Lung (tissue), 12 donors: Measurements from ENCODE around the gene TRIM47. TPM values are rescaled to one million over a fixed set of nuclear protein-coding genes. Genes with fewer than 3 reads are reported as not detected.
A peak's percentile ranks its signal among the peaks of the same experiment; 100 is the strongest.

Experiments
- ATAC-seq: fragments of 200-7000 bp; cut with Tn5 transposase; one replicate; pipeline ENCODE4 v1.9.1; 2020; ENCODE audit warnings: moderate number of reproducible peaks; ENCODE audit not compliant: insufficient read depth, low FRiP score
- DNase-seq, 3 donors: peaks; one replicate each; pipeline ENCODE4 v3.0.0-alpha.2; 2013 to 2017
- H3K27ac ChIP-seq, 2 donors: one replicate each; pipeline ENCODE4 v1.5.1; 2013; ENCODE audit warnings: mild to moderate bottlenecking in 2 of 2, moderate library complexity in 2 of 2, control low read depth in 1 of 2, inconsistent platforms in 1 of 2, low read depth in 1 of 2, low read length in 1 of 2
- H3K27me3 ChIP-seq, 3 donors: one replicate each; pipeline ENCODE4 v1.5.1; 2013; ENCODE audit warnings: low read length in 2 of 3; ENCODE audit not compliant: control insufficient read depth in 3 of 3, insufficient read depth in 3 of 3
- H3K36me3 ChIP-seq, 4 donors: one replicate each; pipeline ENCODE4 v1.5.1; 2013; ENCODE audit warnings: low read length in 4 of 4, mild to moderate bottlenecking in 1 of 4, moderate library complexity in 1 of 4; ENCODE audit not compliant: control insufficient read depth in 4 of 4, insufficient read depth in 4 of 4
- H3K4me1 ChIP-seq, 5 donors: one replicate each; pipeline ENCODE4 v1.5.1; 2013; ENCODE audit warnings: low read length in 5 of 5, mild to moderate bottlenecking in 2 of 5, moderate library complexity in 1 of 5; ENCODE audit not compliant: control insufficient read depth in 5 of 5, insufficient read depth in 5 of 5
- H3K4me3 ChIP-seq: one replicate; pipeline ENCODE4 v1.5.1; 2013; ENCODE audit warnings: mild to moderate bottlenecking, control low read depth, moderate library complexity
- H3K9ac ChIP-seq, 2 donors: one replicate each; pipeline ENCODE4 v1.5.1; 2013; ENCODE audit warnings: low read length in 2 of 2, control low read depth in 1 of 2; ENCODE audit not compliant: insufficient read depth in 1 of 2
- H3K9me3 ChIP-seq, 4 donors: one replicate each; pipeline ENCODE4 v1.5.1; 2013; ENCODE audit warnings: low read length in 3 of 4, mild to moderate bottlenecking in 1 of 4, moderate library complexity in 1 of 4; ENCODE audit not compliant: control insufficient read depth in 4 of 4, insufficient read depth in 3 of 4
- CTCF ChIP-seq: IDR thresholded peaks from 2 replicates; pipeline ENCODE4 v1.5.1; 2012; ENCODE audit warnings: mild to moderate bottlenecking; ENCODE audit errors: control extremely low read depth, extremely low read depth
- WGBS, 2 donors: extraction: QIAGEN DNeasy Blood & Tissue Kit; methylation state at CpG; one replicate each; pipeline ENCODE4 v1.1.7; 2013; 5-methylcytosine and 5-hydroxymethylcytosine counted together
- polyA plus RNA-seq, 2 donors: library from polyadenylated mRNA; stranded (reverse); fragments of 200-250 nt; gene quantifications; one replicate each; pipeline ENCODE4 v1.2.1, GENCODE V29; 2013
- total RNA-seq, 2 donors: library from RNA; depleted of rRNA in 1 of 2; stranded (reverse); fragments of >200 nt in 1 of 2; gene quantifications; one replicate each; pipeline ENCODE4 v1.2.1, GENCODE V29; 2014 to 2021
- donor health status: control.
- donor health status: control.
- donor health status: Bipolar disorder and iron deficiency.
- donor health status: healthy.
- donor health status: DM: yes; HTN: yes; CAD: no.

TRIM47 gene
- total and polyA plus RNA-seq, 4 donors: 22.9 to 78.3 (median 28.0) TPM

GRCh38 chr17:75842963-75843576, 35.3 kb downstream of the TRIM47 start:
- DNase-seq: no peak
- no peak for TF ChIP-seq CTCF
- Histone ChIP-seq H3K4me3 (peak overlapping the region; percentile 12), H3K36me3 (peaks cover 0 to 35% (median 12%) of the 10 kb centered on the region in 4 donors), H3K27ac (peak overlapping the region in 1 of 2 donors; percentile 93), H3K9ac (no peak overlapping the region), H3K9me3 (no peaks in the 10 kb centered on the region), H3K27me3 (no peaks in the 10 kb centered on the region), H3K4me1 (peaks cover 0 to 38% (median 23%) of the 10 kb centered on the region in 5 donors)
- no peak for ATAC-seq
- WGBS, 2 donors: 44 to 73% methylated on average over 19 to 22 of the region's 22 CpGs

- ATAC-seq (no peak), DNase-seq (no peak)
- peak overlapping the region in 1 of 2 donors; percentile 5 for H3K27ac ChIP-seq
- peaks cover 0 to 29% (median 8%) of the 10 kb centered on the region in 4 donors for H3K36me3 ChIP-seq
- no peaks in the 10 kb centered on the region for H3K9me3 ChIP-seq
- H3K27me3 ChIP-seq: no peaks in the 10 kb centered on the region
- WGBS, 2 donors: 90% methylated on average over 18 of the region's 18 CpGs
- peaks cover 0 to 34% (median 20%) of the 10 kb centered on the region in 5 donors for H3K4me1 ChIP-seq
- no peak overlapping the region for H3K4me3 ChIP-seq
- H3K9ac ChIP-seq: no peak overlapping the region
- TF ChIP-seq CTCF: no peak
Observed at GRCh38 chr17:75842411-75842810, 36.0 kb downstream of the TRIM47 start.

GRCh38 chr17:75840799-75841164, 37.6 kb downstream of the TRIM47 start:
- no peak for TF ChIP-seq CTCF
- ATAC-seq (no peak), DNase-seq (no peak)
- Histone ChIP-seq H3K9me3 (no peaks in the 10 kb centered on the region), H3K27ac (peak overlapping the region in 1 of 2 donors; percentile 17), H3K9ac (no peak overlapping the region), H3K4me3 (no peak overlapping the region), H3K36me3 (peaks cover 0 to 22% (median 0%) of the 10 kb centered on the region in 4 donors), H3K27me3 (no peaks in the 10 kb centered on the region), H3K4me1 (peaks cover 0 to 23% (median 14%) of the 10 kb centered on the region in 5 donors)
- 75 to 85% methylated on average over 7 of the region's 7 CpGs for WGBS, 2 donors
